Sigmoid colon (tissue), 7 donors: ENCODE measurements around the gene NTN3. TPM values are rescaled to one million over a fixed set of nuclear protein-coding genes. Genes with fewer than 3 reads are reported as not detected.

Source experiments
- DNase-seq: peaks from one replicate; pipeline ENCODE4 v3.0.0-alpha.2; 2019
- H3K27ac ChIP-seq, 4 donors: fragments of 200-600 bp; sonication (generic); one replicate each; pipeline ENCODE4 v1.5.1; 2016 to 2019; ENCODE audit warnings: mild to moderate bottlenecking in 1 of 4
- H3K27me3 ChIP-seq, 3 donors: fragments of 200-600 bp; sonication (generic); one replicate each; pipeline ENCODE4 v1.5.1; 2019; ENCODE audit warnings: mild to moderate bottlenecking in 1 of 3
- H3K36me3 ChIP-seq, 4 donors: fragments of 200-600 bp; sonication (generic); one replicate each; pipeline ENCODE4 v1.5.1; 2016 to 2019
- H3K4me1 ChIP-seq, 4 donors: fragments of 200-600 bp; sonication (generic); one replicate each; pipeline ENCODE4 v1.5.1; 2017 to 2019
- H3K4me3 ChIP-seq, 4 donors: fragments of 200-600 bp; sonication (generic); one replicate each; pipeline ENCODE4 v1.5.1; 2017 to 2019; ENCODE audit warnings: mild to moderate bottlenecking in 2 of 4, moderate library complexity in 1 of 4
- H3K9me3 ChIP-seq, 4 donors: fragments of 200-600 bp in 3 of 4; sonication (generic) in 3 of 4; one replicate each; pipeline versions ENCODE4 v1.5.1 to v1.6.1; 2013 to 2019
- CTCF ChIP-seq, 4 experiments: fragments of 450-650 bp in 3 of 4; fragments of 200-600 bp in 1 of 4; IDR thresholded peaks; one replicate each; pipeline ENCODE4 v1.5.1; 2016 to 2019; ENCODE audit warnings: antibody characterized with exemption in 4 of 4, mild to moderate bottlenecking in 3 of 4, moderate library complexity in 2 of 4
- EP300 ChIP-seq, 4 donors: sonication (generic); formaldehyde crosslinking; IDR thresholded peaks; one replicate each; pipeline ENCODE4 v1.6.1; 2017; ENCODE audit warnings: antibody characterized with exemption in 4 of 4
- POLR2A ChIP-seq, 2 donors: fragments of 450-650 bp; IDR thresholded peaks; one replicate each; pipeline ENCODE4 v1.6.1; 2016; ENCODE audit warnings: antibody characterized with exemption in 2 of 2, mild to moderate bottlenecking in 2 of 2, moderate library complexity in 2 of 2
- POLR2AphosphoS5 ChIP-seq, 4 donors: sonication (generic); formaldehyde crosslinking; IDR thresholded peaks; one replicate each; pipeline ENCODE4 v1.6.1; 2017; ENCODE audit warnings: antibody characterized with exemption in 4 of 4
- WGBS, 2 donors: extraction: QIAGEN DNeasy Blood & Tissue Kit; methylation state at CpG; one replicate each; pipeline ENCODE4 v1.1.7; 2013; 5-methylcytosine and 5-hydroxymethylcytosine counted together
- intact Hi-C: fragments of 100-400 bp; cut with DNase I; formaldehyde crosslinking; loops from one replicate; pipeline ENCODE4 v1.15.1; 2023
- polyA plus RNA-seq, 3 donors: library from polyadenylated mRNA; stranded (reverse); fragments of 200-250 nt; gene quantifications; one replicate each; pipeline ENCODE4 v1.2.3, GENCODE V29; 2013
- total RNA-seq, 4 donors: library from RNA; depleted of rRNA; stranded (reverse); fragments of >200 nt; gene quantifications; one replicate each; pipeline ENCODE4 v1.1.0, GENCODE V29; 2016
- donor health status: healthy with polysubstance abuse.
- donor health status: Bipolar disorder and iron deficiency.
- donor health status: healthy.

Gene NTN3
- total and polyA plus RNA-seq, 7 donors: 0.13 to 0.83 TPM; not detected in 5

DNA sequence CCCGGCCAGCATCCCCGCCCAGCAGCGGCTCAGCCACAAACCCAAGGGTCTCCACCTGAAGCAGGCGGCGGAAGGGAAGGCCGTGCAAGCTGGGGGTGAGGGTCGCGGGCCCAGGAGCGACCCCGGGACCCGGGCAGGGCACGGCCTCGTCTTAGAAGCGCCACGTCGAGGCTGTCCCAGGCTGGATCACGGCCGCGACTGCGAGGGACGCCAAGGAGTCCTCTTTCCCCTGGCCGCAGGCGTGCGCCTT, 42.4 kb upstream of the NTN3 start:
- H3K4me1 ChIP-seq: peaks cover 0 to 18% (median 14%) of the 10 kb centered on the region in 4 donors
- 0 to 1% methylated on average over 24 of the region's 24 CpGs for WGBS, 2 donors
- intact Hi-C loops: loop anchor here (2.0 to 5.0 kb wide), 5 partner anchors 38 to 454 kb away; partner anchors contain the start of genes ABCA3 and FLYWCH2
- peak overlapping the region; percentile 57 to 91 (median 80) for H3K4me3 ChIP-seq
- no peak for DNase-seq
- peaks cover 0 to 11% (median 0%) of the 10 kb centered on the region in 4 donors for H3K36me3 ChIP-seq
- no peaks in the 10 kb centered on the region for H3K9me3 ChIP-seq
- H3K27me3 ChIP-seq: no peaks in the 10 kb centered on the region
- TF ChIP-seq POLR2AphosphoS5 (IDR thresholded peaks at IDR 0.05): no peak
- TF ChIP-seq CTCF (IDR thresholded peaks at IDR 0.05): peak in 2 of 4 experiments; percentile 7 to 8
- peak overlapping the region; percentile 73 to 81 (median 76) for H3K27ac ChIP-seq

DNA sequence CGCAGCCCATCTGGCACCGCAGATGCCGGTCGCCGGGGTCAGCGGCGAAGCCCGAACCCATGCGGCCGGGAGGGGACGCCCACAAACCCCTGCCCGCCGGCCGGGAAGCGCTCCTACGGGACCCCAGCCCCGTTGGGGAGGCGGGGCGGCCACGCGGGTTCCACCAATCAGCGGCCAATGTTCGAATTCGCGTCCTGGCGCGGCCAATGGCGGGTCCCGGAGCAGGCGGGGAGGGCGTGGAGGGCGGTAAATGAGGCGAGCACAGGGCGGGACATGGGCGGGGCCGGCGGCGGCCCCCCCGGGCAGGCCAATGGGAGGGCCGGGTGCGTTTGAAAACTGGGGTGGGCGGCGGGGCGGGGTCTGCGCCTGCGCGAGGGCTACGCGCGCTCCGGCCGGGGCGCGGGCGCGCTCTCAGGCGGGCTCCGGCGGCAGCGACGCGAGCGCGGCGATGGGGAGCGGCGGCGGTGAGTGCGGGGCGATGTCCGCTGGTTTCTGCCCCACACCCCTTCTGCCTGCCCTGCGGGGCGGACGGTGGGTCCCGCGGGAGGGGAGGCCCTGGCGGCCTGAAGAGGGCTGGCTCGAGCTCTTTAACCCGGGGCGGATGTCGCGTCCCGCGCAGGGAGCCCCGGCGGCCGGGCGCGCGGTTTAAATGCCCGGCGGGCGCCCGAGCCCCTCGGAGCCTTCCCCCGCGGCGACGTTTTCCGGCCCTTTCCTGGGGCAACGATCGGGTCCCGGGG, 41.9 kb upstream of the NTN3 start, which contains the start of gene CCNF:
Gene CCNF, plus strand, starts transcription at position 414 of the 737 bp plus-strand sequence. Its CDS starts 35 bp downstream, at position 449.
- intact Hi-C loops: loop anchor here (2.0 to 5.0 kb wide), 5 partner anchors 38 to 453 kb away; partner anchors contain the start of genes ABCA3 and FLYWCH2
- Histone ChIP-seq H3K4me3 (peak within 1 kb of the TSS; percentile 76 to 91 (median 80)), H3K36me3 (peaks cover 0 to 11% (median 0%) of the 10 kb centered on the region in 4 donors), H3K9me3 (no peaks in the 10 kb centered on the region), H3K27me3 (no peaks in the 10 kb centered on the region), H3K27ac (peak within 1 kb of the TSS; percentile 75 to 81 (median 77)), H3K4me1 (peaks cover 0 to 18% (median 14%) of the 10 kb centered on the region in 4 donors)
- DNase-seq: peak; percentile 98
- WGBS, 2 donors: 0% methylated on average over 103 of the region's 103 CpGs
- TF ChIP-seq POLR2A (IDR thresholded peaks at IDR 0.05) (no peak), CTCF (IDR thresholded peaks at IDR 0.05) (no peak), POLR2AphosphoS5 (IDR thresholded peaks at IDR 0.05) (peak; percentile 23 to 58 (median 35)), EP300 (IDR thresholded peaks at IDR 0.05) (no peak)

DNA sequence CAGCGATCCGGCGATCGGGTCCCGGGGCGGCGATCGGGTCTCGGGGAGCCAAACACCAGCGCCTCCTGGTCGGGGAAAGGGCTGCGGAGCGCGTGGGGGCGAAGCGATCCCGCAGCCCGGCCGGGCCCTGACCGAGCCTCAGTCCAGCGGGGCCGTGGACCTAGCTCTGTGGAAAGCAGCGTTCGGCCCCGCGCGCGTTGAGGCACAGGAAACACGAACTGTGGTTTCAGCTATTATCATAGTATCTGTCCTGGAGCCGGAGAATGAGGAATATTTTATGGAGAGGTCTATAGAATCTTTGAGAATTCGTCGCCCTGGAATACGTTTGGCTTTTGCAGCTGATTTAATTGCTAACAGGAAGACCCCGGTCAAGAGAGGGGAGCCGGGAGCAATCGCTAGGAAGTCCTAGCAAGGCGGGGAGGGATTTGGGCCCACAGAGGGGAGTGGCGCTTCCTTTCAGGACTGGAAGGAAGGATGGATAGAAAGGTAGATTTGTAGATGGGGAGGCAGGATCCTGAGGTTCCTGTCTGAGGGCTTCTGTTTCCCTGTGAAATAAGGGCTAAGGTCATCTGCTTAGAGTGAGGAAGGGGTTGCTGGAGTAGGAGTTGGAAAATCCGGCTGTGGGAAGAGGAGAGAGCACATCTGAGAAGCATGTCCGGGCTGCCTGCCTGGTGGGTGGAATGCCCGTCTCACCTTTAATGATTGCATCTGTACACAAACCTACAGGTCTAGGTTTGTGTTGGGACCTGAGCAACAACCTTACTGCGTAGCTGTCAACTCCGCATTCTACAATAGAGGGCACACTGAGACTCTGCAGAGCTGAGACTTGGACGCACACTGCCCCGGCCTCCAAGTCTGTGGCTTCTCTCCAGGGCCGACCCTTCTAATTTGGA, 41.1 kb upstream of the NTN3 start:
- peak overlapping the region; percentile 67 to 78 (median 76) for H3K27ac ChIP-seq
- H3K36me3 ChIP-seq: peaks cover 0 to 11% (median 0%) of the 10 kb centered on the region in 4 donors
- no peak for DNase-seq
- peak overlapping the region; percentile 76 to 91 (median 80) for H3K4me3 ChIP-seq
- no peaks in the 10 kb centered on the region for H3K9me3 ChIP-seq
- intact Hi-C loops: loop anchor here (2.0 to 5.0 kb wide), 5 partner anchors 37 to 452 kb away; partner anchors contain the start of genes ABCA3 and FLYWCH2
- no peaks in the 10 kb centered on the region for H3K27me3 ChIP-seq
- 3% methylated on average over 46 of the region's 46 CpGs for WGBS, 2 donors
- peaks cover 0 to 18% (median 14%) of the 10 kb centered on the region in 4 donors for H3K4me1 ChIP-seq
- TF ChIP-seq POLR2A (IDR thresholded peaks at IDR 0.05): no peak
- no peak for TF ChIP-seq EP300 (IDR thresholded peaks at IDR 0.05)
- TF ChIP-seq POLR2AphosphoS5 (IDR thresholded peaks at IDR 0.05): no peak
- TF ChIP-seq CTCF (IDR thresholded peaks at IDR 0.05): no peak

DNA sequence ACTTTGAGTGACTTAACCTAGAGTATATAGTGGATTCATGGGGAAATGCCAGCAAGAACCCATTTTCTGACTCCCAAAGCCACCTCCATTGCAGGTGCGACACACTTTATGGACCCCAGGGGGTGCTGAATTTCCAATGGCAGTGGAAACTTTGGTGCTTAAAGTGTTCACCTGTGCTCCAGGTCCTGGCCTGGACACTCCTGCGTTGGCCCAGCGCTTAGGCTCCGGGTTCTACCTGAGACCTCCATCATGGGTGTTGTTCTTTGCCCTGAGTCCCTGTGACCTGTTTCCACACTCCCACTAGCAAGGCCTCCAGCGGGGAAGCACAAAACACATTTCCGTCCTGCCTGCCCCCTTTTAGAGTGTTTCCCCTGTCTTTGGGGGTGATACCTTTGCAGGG, 38.8 kb upstream of the NTN3 start:
- whole genome bisulfite sequencing, 2 donors: 96 to 97% methylated on average over 6 of the region's 6 CpGs
- DNase-seq: no peak
- intact Hi-C loops: no loop called here
- Histone ChIP-seq H3K27me3 (no peaks in the 10 kb centered on the region), H3K9me3 (no peaks in the 10 kb centered on the region), H3K27ac (no peak overlapping the region), H3K4me3 (no peak overlapping the region), H3K36me3 (peaks cover 0 to 26% (median 0%) of the 10 kb centered on the region in 4 donors), H3K4me1 (peaks cover 0 to 18% (median 14%) of the 10 kb centered on the region in 4 donors)
- TF ChIP-seq POLR2AphosphoS5 (IDR thresholded peaks at IDR 0.05) (no peak), EP300 (IDR thresholded peaks at IDR 0.05) (no peak), POLR2A (IDR thresholded peaks at IDR 0.05) (no peak), CTCF (IDR thresholded peaks at IDR 0.05) (no peak)
